Endodermal cell (in vitro differentiated cells): ENCODE data around the gene PMVK. TPM values are rescaled to one million over a fixed set of nuclear protein-coding genes. Genes with fewer than 3 reads are reported as not detected.

Source experiments
- DNase-seq: peaks from one replicate; pipeline ENCODE4 v3.0.0-alpha.2; 2017
- H3K27ac ChIP-seq: 2 replicates; pipeline ENCODE4 v1.5.1; 2013; ENCODE audit warnings: mild to moderate bottlenecking, low read depth, low read length, moderate library complexity
- H3K27me3 ChIP-seq: 2 replicates; pipeline ENCODE4 v1.6.1; 2013; ENCODE audit warnings: mild to moderate bottlenecking, low read length, moderate library complexity; ENCODE audit not compliant: insufficient read depth, control insufficient read depth, poor library complexity, severe bottlenecking
- H3K36me3 ChIP-seq: 2 replicates; pipeline ENCODE4 v1.7.0; 2013; ENCODE audit warnings: mild to moderate bottlenecking, low read length, moderate library complexity; ENCODE audit not compliant: control insufficient read depth, insufficient read depth
- H3K4me1 ChIP-seq: one replicate; pipeline ENCODE4 v1.7.0; 2013; ENCODE audit warnings: low read length; ENCODE audit not compliant: control insufficient read depth, insufficient read depth
- H3K4me3 ChIP-seq: 2 replicates; pipeline ENCODE4 v1.5.1; 2013; ENCODE audit warnings: mild to moderate bottlenecking, low read length, moderate library complexity
- H3K9ac ChIP-seq: 2 replicates; pipeline ENCODE4 v1.6.1; 2013; ENCODE audit warnings: mild to moderate bottlenecking, low read length, moderate library complexity; ENCODE audit not compliant: poor library complexity, severe bottlenecking; ENCODE audit errors: extremely low read depth
- H3K9me3 ChIP-seq: 2 replicates; pipeline ENCODE4 v1.6.1; 2013; ENCODE audit warnings: mild to moderate bottlenecking, low read length, moderate library complexity; ENCODE audit not compliant: control insufficient read depth
- H3K27ac Mint-ChIP-seq: 2 replicates; pipeline ENCODE4 v1.8.0; 2020; ENCODE audit warnings: mixed read lengths
- H3K27me3 Mint-ChIP-seq: 2 replicates; pipeline ENCODE4 v1.8.0; 2021; ENCODE audit warnings: mild to moderate bottlenecking, mixed read lengths; ENCODE audit not compliant: insufficient read depth
- H3K36me3 Mint-ChIP-seq: 2 replicates; pipeline ENCODE4 v1.8.0; 2020; ENCODE audit warnings: low read depth, mixed read lengths
- H3K4me1 Mint-ChIP-seq: 2 replicates; pipeline ENCODE4 v1.8.0; 2020; ENCODE audit warnings: mixed read lengths
- H3K4me3 Mint-ChIP-seq: 2 replicates; pipeline ENCODE4 v1.8.0; 2020; ENCODE audit warnings: mild to moderate bottlenecking, moderate library complexity, mixed read lengths
- H3K9me3 Mint-ChIP-seq: 2 replicates; pipeline ENCODE4 v1.8.0; 2020; ENCODE audit warnings: mild to moderate bottlenecking, mixed read lengths
- WGBS, 2 experiments: methylation state at CpG; one replicate each; pipeline versions ENCODE4 v1.1.5 to v1.1.7; 2013; ENCODE audit warnings: missing lambda C conversion rate in 2 of 2, mixed read lengths in 1 of 2; ENCODE audit not compliant: insufficient coverage in 1 of 2, insufficient read length in 1 of 2; 5-methylcytosine and 5-hydroxymethylcytosine counted together
- total RNA-seq, 2 donors: library from RNA; stranded (reverse); fragmentation: NEBNext Ultra II Directional in 1 of 2; extraction: Animal tissue kit (Norgen Biotek cat#: 25700) in 1 of 2; gene quantifications; 2 replicates in 1 of 2; 3 replicates in 1 of 2; pipeline ENCODE4 v1.2.1, GENCODE V29; 2021
- TF ChIP-seq, protein P1 (sequence below): fragments of 200-600 bp; sonication (generic); conservative IDR thresholded peaks from 2 replicates; pipeline ENCODE4 v1.5.0; 2021; ENCODE audit warnings: antibody characterized with exemption, mild to moderate bottlenecking

The PMVK gene
- total RNA-seq, 2 donors from 2014 or later, result 16.0 to 16.4 TPM

GRCh38 chr1:154944401-154945159 lies 8.1 kb upstream of the PMVK start:
- no peaks in the 10 kb centered on the region for H3K27me3 ChIP-seq
- Mint-ChIP-seq H3K4me3 (no peak overlapping the region), H3K4me1 (peaks cover 20% of the 10 kb centered on the region), H3K36me3 (peaks cover 16% of the 10 kb centered on the region), H3K27ac (no peak overlapping the region), H3K27me3 (no peaks in the 10 kb centered on the region), H3K9me3 (no peaks in the 10 kb centered on the region)
- H3K9ac ChIP-seq, result no peak overlapping the region
- no peaks in the 10 kb centered on the region for H3K4me1 ChIP-seq
- H3K9me3 ChIP-seq, result no peaks in the 10 kb centered on the region
- peak overlapping the region; percentile 29 for H3K27ac ChIP-seq
- DNase-seq, result no peak
- peaks cover 9% of the 10 kb centered on the region for H3K36me3 ChIP-seq
- H3K4me3 ChIP-seq, result no peak overlapping the region
- 85 to 95% methylated on average over 3 to 9 of the region's 9 CpGs for WGBS, 2 experiments
- TF ChIP-seq, protein P1, sequence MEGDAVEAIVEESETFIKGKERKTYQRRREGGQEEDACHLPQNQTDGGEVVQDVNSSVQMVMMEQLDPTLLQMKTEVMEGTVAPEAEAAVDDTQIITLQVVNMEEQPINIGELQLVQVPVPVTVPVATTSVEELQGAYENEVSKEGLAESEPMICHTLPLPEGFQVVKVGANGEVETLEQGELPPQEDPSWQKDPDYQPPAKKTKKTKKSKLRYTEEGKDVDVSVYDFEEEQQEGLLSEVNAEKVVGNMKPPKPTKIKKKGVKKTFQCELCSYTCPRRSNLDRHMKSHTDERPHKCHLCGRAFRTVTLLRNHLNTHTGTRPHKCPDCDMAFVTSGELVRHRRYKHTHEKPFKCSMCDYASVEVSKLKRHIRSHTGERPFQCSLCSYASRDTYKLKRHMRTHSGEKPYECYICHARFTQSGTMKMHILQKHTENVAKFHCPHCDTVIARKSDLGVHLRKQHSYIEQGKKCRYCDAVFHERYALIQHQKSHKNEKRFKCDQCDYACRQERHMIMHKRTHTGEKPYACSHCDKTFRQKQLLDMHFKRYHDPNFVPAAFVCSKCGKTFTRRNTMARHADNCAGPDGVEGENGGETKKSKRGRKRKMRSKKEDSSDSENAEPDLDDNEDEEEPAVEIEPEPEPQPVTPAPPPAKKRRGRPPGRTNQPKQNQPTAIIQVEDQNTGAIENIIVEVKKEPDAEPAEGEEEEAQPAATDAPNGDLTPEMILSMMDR, result no peak

- peaks cover 15% of the 10 kb centered on the region for H3K36me3 Mint-ChIP-seq
Measured at GRCh38 chr1:154943649-154944400, 7.3 kb upstream of the PMVK start.

GRCh38 chr1:154941333-154942013 lies 5.0 kb upstream of the PMVK start:
- Histone ChIP-seq H3K27me3 (no peaks in the 10 kb centered on the region), H3K27ac (peak overlapping the region; percentile 62), H3K4me1 (no peaks in the 10 kb centered on the region), H3K9ac (no peak overlapping the region), H3K4me3 (no peak overlapping the region), H3K36me3 (peaks cover 4% of the 10 kb centered on the region), H3K9me3 (no peaks in the 10 kb centered on the region)
- no peaks in the 10 kb centered on the region for H3K9me3 Mint-ChIP-seq
- H3K27ac Mint-ChIP-seq, result no peak overlapping the region
- no peak overlapping the region for H3K4me3 Mint-ChIP-seq
- TF ChIP-seq, protein P1, result no peak
- peaks cover 27% of the 10 kb centered on the region for H3K4me1 Mint-ChIP-seq
- H3K27me3 Mint-ChIP-seq, result peaks cover under 1% of the 10 kb centered on the region
- 10 to 86% methylated on average over 2 to 5 of the region's 5 CpGs for WGBS, 2 experiments
- peaks cover 8% of the 10 kb centered on the region for H3K36me3 Mint-ChIP-seq
- peak; percentile 69 for DNase-seq

More at GRCh38 chr1:154943649-154944400, 7.3 kb upstream of the PMVK start:
- Histone ChIP-seq H3K27ac (peak overlapping the region; percentile 29), H3K9ac (no peak overlapping the region), H3K9me3 (no peaks in the 10 kb centered on the region), H3K27me3 (no peaks in the 10 kb centered on the region), H3K4me3 (no peak overlapping the region), H3K4me1 (no peaks in the 10 kb centered on the region), H3K36me3 (peaks cover 9% of the 10 kb centered on the region)
- Mint-ChIP-seq H3K9me3 (no peaks in the 10 kb centered on the region), H3K4me1 (peaks cover 20% of the 10 kb centered on the region), H3K4me3 (no peak overlapping the region), H3K27me3 (no peaks in the 10 kb centered on the region), H3K27ac (peak overlapping the region; percentile 16)
- TF ChIP-seq, protein P1, result peak; percentile 92
- peak; percentile 84 for DNase-seq
- WGBS, 2 experiments, result 38 to 58% methylated on average over 4 to 5 of the region's 6 CpGs
